IMR-90 (cell line): ENCODE results near the gene CDCP1. TPM values are rescaled to one million over a fixed set of nuclear protein-coding genes. Genes with fewer than 3 reads are reported as not detected.
A peak's percentile ranks its signal among the peaks of the same experiment; 100 is the strongest.

Experiments used
- ATAC-seq: fragments of 200-7000 bp; cut with Tn5 transposase; 2 replicates; pipeline ENCODE4 v1.9.1; 2020; ENCODE audit warnings: low read depth, mild to moderate bottlenecking, moderate library complexity
- BruUV-seq: library from RNA; stranded (reverse); fragments of 400-500 nt; replicated peaks from 2 replicates; lab custom pipeline; 2021; lab: Mats Ljungman, UMichigan
- CTCF ChIA-PET: fragments of 300-600 bp; formaldehyde crosslinking; extraction: SDS; loops from one replicate; lab custom pipeline; 2021; ENCODE audit warnings: antibody characterized with exemption; lab: Yijun Ruan, JAX
- POLR2A ChIA-PET: fragments of 300-600 bp; sonication (Branson Sonifier 250); formaldehyde crosslinking; loops from one replicate; lab custom pipeline; 2022; ENCODE audit warnings: antibody characterized with exemption; ENCODE audit not compliant: unreplicated experiment; lab: Charles Lee
- DNase-seq: peaks from one replicate; pipeline ENCODE4 v3.0.0; 2013
- H2AFZ ChIP-seq: replicated peaks from 2 replicates; pipeline ENCODE3; 2013; ENCODE audit warnings: low read length, mild to moderate bottlenecking; ENCODE audit not compliant: poor library complexity
- H2AK5ac ChIP-seq: 2 replicates; pipeline ENCODE4 v1.6.1; 2013; ENCODE audit warnings: low read depth, low read length, inconsistent platforms
- H2AK9ac ChIP-seq: replicated peaks from 2 replicates; pipeline ENCODE3; 2013; ENCODE audit warnings: mild to moderate bottlenecking, low read depth, low read length, moderate library complexity; ENCODE audit not compliant: poor library complexity
- H2BK120ac ChIP-seq: 2 replicates; pipeline ENCODE4 v1.6.1; 2013; ENCODE audit warnings: low read depth, low read length, inconsistent platforms
- H2BK15ac ChIP-seq: 3 replicates; pipeline ENCODE4 v1.6.1; 2013; ENCODE audit warnings: low read depth, low read length, inconsistent platforms
- H2BK20ac ChIP-seq: 2 replicates; pipeline ENCODE4 v1.6.1; 2013; ENCODE audit warnings: low read depth, mild to moderate bottlenecking, inconsistent platforms, low read length, moderate library complexity
- H2BK5ac ChIP-seq: 2 replicates; pipeline ENCODE4 v1.6.1; 2013; ENCODE audit warnings: mild to moderate bottlenecking, low read depth, low read length, inconsistent platforms; ENCODE audit not compliant: poor library complexity, severe bottlenecking
- H3K14ac ChIP-seq: replicated peaks from 2 replicates; pipeline ENCODE4 v1.6.1; 2013; ENCODE audit warnings: low read depth, low read length, inconsistent platforms
- H3K18ac ChIP-seq: 2 replicates; pipeline ENCODE4 v1.6.1; 2013; ENCODE audit warnings: low read depth, low read length, control low read depth
- H3K23ac ChIP-seq: 2 replicates; pipeline ENCODE4 v1.6.1; 2013; ENCODE audit warnings: low read depth, low read length, inconsistent platforms
- H3K27ac ChIP-seq: 2 replicates; pipeline ENCODE4 v1.5.1; 2013; ENCODE audit warnings: mild to moderate bottlenecking, control low read depth, low read length; ENCODE audit not compliant: insufficient read depth
- H3K27me3 ChIP-seq: 2 replicates; pipeline ENCODE4 v1.6.1; 2013; ENCODE audit warnings: low read length; ENCODE audit not compliant: control insufficient read depth, insufficient read depth
- H3K36me3 ChIP-seq: 2 replicates; pipeline ENCODE4 v1.6.1; 2013; ENCODE audit warnings: low read length, mixed read lengths; ENCODE audit not compliant: control insufficient read depth, insufficient read depth
- H3K4ac ChIP-seq: 2 replicates; pipeline ENCODE4 v1.6.1; 2013; ENCODE audit warnings: low read depth, low read length, inconsistent platforms
- H3K4me1 ChIP-seq: 2 replicates; pipeline ENCODE4 v1.6.1; 2013; ENCODE audit warnings: low read length, mixed read lengths; ENCODE audit not compliant: control insufficient read depth, insufficient read depth
- H3K4me2 ChIP-seq: 2 replicates; pipeline ENCODE4 v1.6.1; 2013; ENCODE audit warnings: low read depth, mild to moderate bottlenecking, control low read depth, low read length, moderate library complexity
- H3K4me3 ChIP-seq: 2 replicates; pipeline ENCODE4 v1.5.1; 2013; ENCODE audit warnings: low read depth, mild to moderate bottlenecking, control low read depth, low read length, moderate library complexity; ENCODE audit not compliant: insufficient read depth
- H3K56ac ChIP-seq: 2 replicates; pipeline ENCODE4 v1.6.1; 2013; ENCODE audit warnings: low read length, inconsistent platforms; ENCODE audit not compliant: insufficient read depth; ENCODE audit errors: extremely low read depth
- H3K79me1 ChIP-seq, 2 experiments: 2 replicates each; pipeline ENCODE4 v1.6.1; 2013; ENCODE audit warnings: low read length in 2 of 2, inconsistent platforms in 1 of 2, low read depth in 1 of 2
- H3K9ac ChIP-seq: 2 replicates; pipeline ENCODE4 v1.6.1; 2013; ENCODE audit warnings: low read depth, low read length, control low read depth
- H3K9me1 ChIP-seq: 2 replicates; pipeline ENCODE4 v1.6.1; 2013; ENCODE audit warnings: low read length, inconsistent platforms; ENCODE audit not compliant: insufficient read depth
- H3K9me3 ChIP-seq: 2 replicates; pipeline ENCODE4 v1.6.1; 2013; ENCODE audit warnings: low read length; ENCODE audit not compliant: control insufficient read depth, insufficient read depth
- H4K20me1 ChIP-seq: 2 replicates; pipeline ENCODE4 v1.6.1; 2013; ENCODE audit warnings: low read length, inconsistent platforms; ENCODE audit not compliant: insufficient read depth
- H4K5ac ChIP-seq: 2 replicates; pipeline ENCODE4 v1.6.1; 2013; ENCODE audit warnings: mild to moderate bottlenecking, low read depth, low read length, control low read depth
- H4K8ac ChIP-seq, 2 experiments: 2 replicates each; pipeline ENCODE4 v1.6.1; 2013; ENCODE audit warnings: low read depth in 2 of 2, low read length in 2 of 2, control low read depth in 1 of 2, inconsistent platforms in 1 of 2
- H4K91ac ChIP-seq: 2 replicates; pipeline ENCODE4 v1.6.1; 2013; ENCODE audit warnings: low read depth, low read length, inconsistent platforms; ENCODE audit not compliant: insufficient read depth
- BHLHE40 ChIP-seq: fragments of 150-350 bp; IDR thresholded peaks from 2 replicates; pipeline ENCODE4 v1.6.1; 2016; ENCODE audit warnings: mild to moderate bottlenecking, low read depth, low read length
- FOS ChIP-seq: fragments of 150-350 bp; IDR thresholded peaks from 2 replicates; pipeline ENCODE4 v1.6.1; 2016; ENCODE audit warnings: low read depth, low read length
- MAFK ChIP-seq: IDR thresholded peaks from 2 replicates; pipeline ENCODE4 v1.6.1; 2012; ENCODE audit warnings: low read depth, low read length, improper control_type of control experiment
- MXI1 ChIP-seq: IDR thresholded peaks from 2 replicates; pipeline ENCODE4 v1.6.1; 2012; ENCODE audit warnings: low read depth, mild to moderate bottlenecking, low read length, moderate library complexity, borderline replicate concordance
- NFE2L2 ChIP-seq: fragments of 150-350 bp; IDR thresholded peaks from 2 replicates; pipeline ENCODE4 v1.6.1; 2016; ENCODE audit warnings: low read depth, mild to moderate bottlenecking, low read length
- POLR2A ChIP-seq: IDR thresholded peaks from 2 replicates; pipeline ENCODE4 v1.6.1; 2012; ENCODE audit warnings: mild to moderate bottlenecking, low read depth, low read length
- RAD21 ChIP-seq: IDR thresholded peaks from 2 replicates; pipeline ENCODE4 v1.6.1; 2012; ENCODE audit warnings: low read length, improper control_type of control experiment
- RFX5 ChIP-seq: IDR thresholded peaks from 2 replicates; pipeline ENCODE4 v1.8.0; 2012; ENCODE audit warnings: low read depth, mild to moderate bottlenecking, low read length, moderate library complexity
- SMC3 ChIP-seq: fragments of 150-350 bp; IDR thresholded peaks from 2 replicates; pipeline ENCODE4 v1.6.1; 2016; ENCODE audit warnings: low read depth, mild to moderate bottlenecking, antibody characterized with exemption, low read length, moderate library complexity
- WGBS, 2 experiments: methylation state at CpG; one replicate each; pipeline versions ENCODE4 v1.1.5 to v1.1.7; 2013; ENCODE audit warnings: missing lambda C conversion rate in 2 of 2; ENCODE audit not compliant: insufficient read length in 1 of 2; ENCODE audit errors: extremely low coverage in 2 of 2; 5-methylcytosine and 5-hydroxymethylcytosine counted together
- dilution Hi-C: fragments of 300-500 bp; cut with HindIII; formaldehyde crosslinking; loops from one replicate; pipeline ENCODE4 v1.14.3; 2018; ENCODE audit warnings: low sequenced_read_pairs; ENCODE audit not compliant: unreplicated experiment
- in situ Hi-C: fragments of 300-500 bp; cut with MboI; formaldehyde crosslinking; loops from 3 replicates; pipeline ENCODE4 v1.14.3; 2019; ENCODE audit warnings: low sequenced_read_pairs, inconsistent platforms, mixed read lengths
- intact Hi-C: fragments of 100-400 bp; cut with micrococcal nuclease; formaldehyde crosslinking; loops from 2 replicates; pipeline ENCODE4 v1.10.0; 2022
- polyA plus RNA-seq, 3 experiments: library from polyadenylated mRNA; depleted of rRNA; stranded (reverse); fragments of >200 nt; gene quantifications; 2 replicates each; pipeline ENCODE4 v1.2.3, GENCODE V29; 2012; ENCODE audit warnings: low replicate concordance in 1 of 3
- total RNA-seq: library from RNA; depleted of rRNA; stranded (reverse); fragments of >200 nt; gene quantifications from 2 replicates; pipeline ENCODE4 v1.2.3, GENCODE V29; 2012
- TF ChIP-seq, protein P1 (sequence below): fragments of 150-350 bp; IDR thresholded peaks from 2 replicates; pipeline ENCODE4 v1.6.1; 2017; ENCODE audit warnings: mild to moderate bottlenecking, antibody characterized with exemption, low read length, low read depth
- TF ChIP-seq, protein P2 (sequence below): conservative IDR thresholded peaks from 2 replicates; pipeline ENCODE4 v1.5.1; 2012; ENCODE audit warnings: mild to moderate bottlenecking, low read depth, low read length, improper control_type of control experiment
- TF ChIP-seq, protein P3 (sequence below): fragments of 150-350 bp; IDR thresholded peaks from 2 replicates; pipeline ENCODE4 v1.6.1; 2016; ENCODE audit warnings: low read depth, mild to moderate bottlenecking, low read length, moderate library complexity, borderline replicate concordance

The CDCP1 gene
- total and polyA plus RNA-seq, 2 of the 4 experiments (the other 2 are of a cell fraction): 2.5 to 3.8 TPM

DNA sequence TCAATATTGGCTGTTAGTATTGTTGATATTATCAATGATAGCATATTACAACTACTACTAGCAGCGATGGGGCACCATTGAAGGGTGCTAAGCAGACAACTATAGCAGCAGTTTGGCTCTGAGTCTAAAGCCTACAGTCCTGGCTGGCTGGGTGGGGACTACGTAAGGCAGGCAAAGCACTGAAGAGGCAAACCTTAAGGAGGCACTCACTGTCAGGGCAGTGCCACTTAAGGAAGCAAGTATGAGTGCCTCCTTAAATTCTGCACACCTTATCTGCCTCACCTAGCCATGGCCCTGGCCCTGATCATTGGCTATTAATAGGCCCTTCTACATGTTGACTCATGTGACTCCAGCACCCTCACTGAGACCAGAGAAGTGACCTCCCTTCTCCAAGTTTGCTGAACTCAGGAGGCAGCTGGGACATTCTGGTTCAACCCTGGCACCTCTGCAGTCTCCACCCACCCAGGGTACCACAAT, 20.6 kb downstream of the CDCP1 start:
- peak overlapping the region; percentile 94 for H4K91ac ChIP-seq
- peak overlapping the region; percentile 92 for H4K5ac ChIP-seq
- H3K27me3 ChIP-seq: no peaks in the 10 kb centered on the region
- no peak for ATAC-seq
- H2AK5ac ChIP-seq: peak overlapping the region; percentile 95
- H2BK20ac ChIP-seq: peak overlapping the region; percentile 100
- H3K14ac ChIP-seq: peak overlapping the region; percentile 92
- H3K23ac ChIP-seq: peak overlapping the region; percentile 84; the same call in 1 of the 2 replicates
- peak overlapping the region; percentile 95 for H3K27ac ChIP-seq
- TF ChIP-seq MAFK (no peak), FOS (no peak), BHLHE40 (no peak), SMC3 (no peak), POLR2A (no peak), RAD21 (no peak), NFE2L2 (no peak), MXI1 (no peak), RFX5 (no peak)
- TF ChIP-seq, protein P1, sequence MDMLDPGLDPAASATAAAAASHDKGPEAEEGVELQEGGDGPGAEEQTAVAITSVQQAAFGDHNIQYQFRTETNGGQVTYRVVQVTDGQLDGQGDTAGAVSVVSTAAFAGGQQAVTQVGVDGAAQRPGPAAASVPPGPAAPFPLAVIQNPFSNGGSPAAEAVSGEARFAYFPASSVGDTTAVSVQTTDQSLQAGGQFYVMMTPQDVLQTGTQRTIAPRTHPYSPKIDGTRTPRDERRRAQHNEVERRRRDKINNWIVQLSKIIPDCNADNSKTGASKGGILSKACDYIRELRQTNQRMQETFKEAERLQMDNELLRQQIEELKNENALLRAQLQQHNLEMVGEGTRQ: no peak
- TF ChIP-seq, protein P2, sequence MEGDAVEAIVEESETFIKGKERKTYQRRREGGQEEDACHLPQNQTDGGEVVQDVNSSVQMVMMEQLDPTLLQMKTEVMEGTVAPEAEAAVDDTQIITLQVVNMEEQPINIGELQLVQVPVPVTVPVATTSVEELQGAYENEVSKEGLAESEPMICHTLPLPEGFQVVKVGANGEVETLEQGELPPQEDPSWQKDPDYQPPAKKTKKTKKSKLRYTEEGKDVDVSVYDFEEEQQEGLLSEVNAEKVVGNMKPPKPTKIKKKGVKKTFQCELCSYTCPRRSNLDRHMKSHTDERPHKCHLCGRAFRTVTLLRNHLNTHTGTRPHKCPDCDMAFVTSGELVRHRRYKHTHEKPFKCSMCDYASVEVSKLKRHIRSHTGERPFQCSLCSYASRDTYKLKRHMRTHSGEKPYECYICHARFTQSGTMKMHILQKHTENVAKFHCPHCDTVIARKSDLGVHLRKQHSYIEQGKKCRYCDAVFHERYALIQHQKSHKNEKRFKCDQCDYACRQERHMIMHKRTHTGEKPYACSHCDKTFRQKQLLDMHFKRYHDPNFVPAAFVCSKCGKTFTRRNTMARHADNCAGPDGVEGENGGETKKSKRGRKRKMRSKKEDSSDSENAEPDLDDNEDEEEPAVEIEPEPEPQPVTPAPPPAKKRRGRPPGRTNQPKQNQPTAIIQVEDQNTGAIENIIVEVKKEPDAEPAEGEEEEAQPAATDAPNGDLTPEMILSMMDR: no peak
- TF ChIP-seq, protein P3, sequence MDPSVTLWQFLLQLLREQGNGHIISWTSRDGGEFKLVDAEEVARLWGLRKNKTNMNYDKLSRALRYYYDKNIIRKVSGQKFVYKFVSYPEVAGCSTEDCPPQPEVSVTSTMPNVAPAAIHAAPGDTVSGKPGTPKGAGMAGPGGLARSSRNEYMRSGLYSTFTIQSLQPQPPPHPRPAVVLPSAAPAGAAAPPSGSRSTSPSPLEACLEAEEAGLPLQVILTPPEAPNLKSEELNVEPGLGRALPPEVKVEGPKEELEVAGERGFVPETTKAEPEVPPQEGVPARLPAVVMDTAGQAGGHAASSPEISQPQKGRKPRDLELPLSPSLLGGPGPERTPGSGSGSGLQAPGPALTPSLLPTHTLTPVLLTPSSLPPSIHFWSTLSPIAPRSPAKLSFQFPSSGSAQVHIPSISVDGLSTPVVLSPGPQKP: no peak
- DNase-seq: no peak
- peak overlapping the region; percentile 42; the same call in 1 of the 2 replicates for H3K56ac ChIP-seq
- H3K18ac ChIP-seq: peak overlapping the region; percentile 94
- no peak overlapping the region for H3K4me3 ChIP-seq
- no peaks in the 10 kb centered on the region for H3K36me3 ChIP-seq
- no peak overlapping the region for H3K9ac ChIP-seq
- H2BK5ac ChIP-seq: peak overlapping the region; percentile 100
- peaks cover 14 to 30% of the 10 kb centered on the region in 2 experiments for H3K79me1 ChIP-seq
- H2BK15ac ChIP-seq: peak overlapping the region; percentile 86
- no TSS peak for BruUV-seq
- no peak overlapping the region for H2AFZ ChIP-seq
- H4K20me1 ChIP-seq: no peaks in the 10 kb centered on the region
- H4K8ac ChIP-seq: peak overlapping the region; percentile 67 to 95
- H3K9me1 ChIP-seq: peaks cover 17% of the 10 kb centered on the region
- H2BK120ac ChIP-seq: peak overlapping the region; percentile 97
- in situ Hi-C loops (no loop called here), intact Hi-C loops (no loop called here), dilution Hi-C loops (no loop called here)
- peak overlapping the region; percentile 93 for H3K4ac ChIP-seq
- H2AK9ac ChIP-seq: peak overlapping the region; percentile 50
- WGBS, 2 experiments: 100% methylated on average over 1 of the region's 2 CpGs; no CpG with 5 or more reads in 1 of the 2 experiments
- H3K4me2 ChIP-seq: no peak overlapping the region
- H3K4me1 ChIP-seq: peaks cover 32% of the 10 kb centered on the region
- ChIA-PET POLR2A (interaction anchor here (0.7 kb wide), 1 partner anchor 98 kb away, joined by 5 read pairs; no protein-coding TSS in a partner anchor), CTCF (no interaction called here)
- no peaks in the 10 kb centered on the region for H3K9me3 ChIP-seq
